Brain pericyte (primary cell): ENCODE results near the gene MTHFS.

ENCODE experiments used
- DNase-seq: peaks from one replicate; pipeline ENCODE4 v3.0.0-alpha.2; 2012; ENCODE audit warnings: low read depth, low spot score

Gene MTHFS

DNA sequence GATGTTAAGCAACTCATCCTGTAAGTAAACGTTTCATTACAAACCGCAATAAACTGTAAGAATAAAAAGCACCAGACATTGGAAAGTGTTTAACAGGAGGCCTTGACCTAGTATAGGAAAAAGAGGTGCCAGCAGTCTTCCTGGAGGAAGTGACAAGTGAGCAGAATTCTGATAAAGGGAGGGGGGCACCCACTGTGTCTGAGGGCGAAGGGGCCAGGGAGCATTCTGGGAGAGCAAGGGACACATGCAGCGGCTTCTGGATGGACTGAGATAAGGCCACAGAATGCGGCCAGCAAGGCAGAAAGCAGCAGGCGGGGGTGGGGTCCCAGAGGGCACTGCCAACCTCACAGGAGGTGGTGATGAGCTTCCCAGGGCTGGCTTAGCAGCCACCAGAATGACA lies 80.2 kb downstream of the MTHFS start:
- DNase-seq, result no peak

DNA sequence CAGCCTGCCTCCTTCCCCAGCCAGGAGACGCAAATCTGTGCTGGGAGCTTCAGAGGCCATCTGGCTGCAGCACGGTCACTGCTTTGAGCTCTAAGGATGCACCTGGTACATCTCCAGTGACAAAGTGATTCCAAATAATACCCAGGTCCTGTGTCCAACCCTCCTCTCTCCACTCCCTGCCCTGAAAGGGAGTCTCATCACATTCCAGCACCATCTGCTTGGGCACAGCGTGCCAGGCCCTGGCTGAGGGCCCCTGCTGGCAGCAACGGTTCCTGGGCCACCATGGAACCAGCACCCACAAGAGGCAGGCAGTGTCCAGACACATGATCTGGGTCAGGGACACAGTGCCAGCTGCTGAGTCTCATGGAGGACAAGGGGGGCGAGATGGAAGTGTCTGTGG lies 81.3 kb downstream of the MTHFS start:
- DNase-seq, result no peak

DNA sequence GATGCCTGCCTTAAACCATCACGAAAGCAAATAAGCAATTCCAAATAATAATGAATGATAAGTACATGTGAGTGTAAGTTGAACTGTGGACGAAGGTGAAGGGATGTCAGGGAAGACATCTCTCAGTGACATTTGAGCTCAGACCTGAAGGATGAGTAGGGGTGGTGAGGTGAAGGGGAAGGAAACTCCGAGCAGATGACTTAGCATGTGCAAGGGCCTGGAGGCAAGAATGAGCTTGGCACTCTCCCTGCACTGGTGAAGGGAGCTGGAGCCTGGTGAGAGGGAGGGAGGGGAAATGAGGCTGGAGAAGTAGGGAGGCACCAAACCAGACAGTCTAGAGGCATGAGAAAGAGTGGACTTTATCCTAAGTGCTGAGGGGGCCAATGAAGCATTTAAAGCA lies 84.3 kb downstream of the MTHFS start:
- no peak for DNase-seq

DNA sequence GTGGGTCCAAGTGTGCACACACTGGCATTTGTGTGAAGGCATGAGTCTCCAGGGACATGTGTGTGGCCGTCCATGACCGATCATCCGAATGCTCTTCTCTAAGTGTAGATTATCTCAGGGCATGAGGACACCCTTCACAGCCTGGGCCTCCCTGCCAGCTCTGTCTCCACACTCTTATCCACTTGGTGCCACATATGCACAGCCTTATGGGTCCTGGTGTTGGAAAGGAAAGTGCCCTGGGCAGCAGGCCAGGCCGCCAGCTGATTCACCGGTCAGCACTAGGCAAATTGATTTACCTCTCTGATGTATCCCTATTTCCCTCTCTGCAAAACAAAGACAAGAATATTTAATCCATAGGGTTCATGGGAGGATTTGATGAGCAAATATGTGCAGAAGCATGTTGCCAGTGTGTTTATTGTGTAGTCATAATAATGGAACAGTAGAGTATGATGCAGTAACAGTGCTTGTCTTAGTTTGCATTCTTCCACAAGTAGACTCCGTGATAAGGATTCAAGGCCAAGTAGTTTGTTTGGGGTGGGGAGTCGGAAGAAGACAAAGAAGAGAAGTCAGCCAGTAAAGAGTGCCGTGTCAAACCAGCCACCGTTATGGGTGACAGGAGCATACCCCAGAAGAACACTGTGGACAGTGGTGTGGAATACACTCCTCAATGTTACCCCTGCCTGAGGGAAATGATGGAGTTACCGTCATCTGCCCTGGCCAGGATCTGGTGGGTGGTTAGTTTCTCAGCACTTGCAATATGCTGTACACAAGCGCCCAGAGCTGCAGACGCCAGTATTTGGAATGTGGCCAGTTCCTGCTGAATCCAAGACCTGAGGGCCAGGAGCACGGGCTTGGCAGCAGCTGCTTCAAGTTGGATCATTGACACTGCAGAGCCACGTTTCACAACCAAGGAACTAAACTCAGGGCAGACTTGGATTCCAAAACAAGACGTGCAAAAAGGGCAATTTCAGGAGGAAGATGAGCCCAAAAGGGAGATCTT lies 85.1 kb downstream of the MTHFS start:
- DNase-seq, result no peak

DNA sequence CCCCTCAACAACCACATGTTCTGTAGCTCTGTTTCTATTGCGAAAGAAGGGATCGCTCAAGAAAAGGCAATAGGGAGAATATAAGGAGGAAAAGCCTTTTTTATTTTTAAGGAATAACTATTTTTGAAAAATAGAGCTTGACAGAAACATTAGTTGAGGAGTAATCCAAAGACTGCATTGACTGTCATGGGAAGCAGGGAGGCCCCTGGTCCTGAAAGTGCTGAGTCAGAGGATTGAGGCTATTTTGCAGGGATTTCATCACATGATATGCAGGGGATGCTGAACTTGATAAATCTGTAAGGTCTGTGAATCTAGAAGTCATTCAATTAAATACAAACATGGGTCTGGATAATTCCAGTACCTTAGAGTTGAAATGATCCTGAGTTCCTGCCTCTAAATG lies 92.0 kb downstream of the MTHFS start:
- DNase-seq, result no peak

DNA sequence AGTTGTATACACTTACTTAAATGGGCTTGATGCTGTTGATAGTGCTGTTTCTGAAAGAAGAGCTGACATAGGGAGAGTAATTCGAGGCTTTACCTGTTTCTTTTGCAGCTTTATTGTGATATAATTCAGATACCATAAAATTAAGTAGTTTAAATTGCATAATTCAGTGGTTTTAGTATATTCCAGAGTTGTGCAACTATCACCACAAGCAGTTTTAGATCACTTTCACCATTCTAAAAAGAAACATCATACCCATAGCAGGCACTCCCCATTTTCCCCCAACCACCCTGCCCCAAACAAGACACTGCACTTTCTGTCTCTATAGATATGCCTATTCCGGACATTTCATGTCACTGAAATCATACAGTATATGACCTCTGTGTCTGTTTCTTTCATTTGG lies 98.5 kb downstream of the MTHFS start:
- no peak for DNase-seq
